Activated naive CD8-positive, alpha-beta T cell treated with anti-CD3 and anti-CD28 coated beads, Interleukin-2, amount 10 ng/mL, durations not matched to agents 7 days and 5 days (primary cell): ENCODE results near the gene PCCA. TPM values are rescaled to one million over a fixed set of nuclear protein-coding genes. Genes with fewer than 3 reads are reported as not detected.
A peak's percentile ranks its signal among the peaks of the same experiment; 100 is the strongest.

Experiments used
- ATAC-seq: fragments of 150-1000 bp; cut with Tn5 transposase; one replicate; pipeline ENCODE4 v1.10.0; 2021; ENCODE audit warnings: low read depth, moderate library complexity
- POLR2A ChIA-PET: fragments of 350-600 bp; sonication (Branson Sonifier 250); formaldehyde crosslinking; loops from one replicate; lab custom pipeline; 2021; ENCODE audit warnings: antibody characterized with exemption; lab: Charles Lee
- DNase-seq: peaks from one replicate; pipeline ENCODE4 v3.0.0; 2021
- H3K27ac Mint-ChIP-seq: one replicate; pipeline ENCODE4 v1.8.0; 2022; ENCODE audit warnings: mild to moderate bottlenecking, mixed read lengths
- H3K27me3 Mint-ChIP-seq: one replicate; pipeline ENCODE4 v1.8.0; 2022; ENCODE audit warnings: mild to moderate bottlenecking, moderate library complexity, mixed read lengths
- H3K36me3 Mint-ChIP-seq: one replicate; pipeline ENCODE4 v1.8.0; 2021; ENCODE audit warnings: mild to moderate bottlenecking, mixed read lengths
- H3K4me1 Mint-ChIP-seq: one replicate; pipeline ENCODE4 v1.8.0; 2021; ENCODE audit warnings: mixed read lengths
- H3K4me3 Mint-ChIP-seq: one replicate; pipeline ENCODE4 v1.8.0; 2022; ENCODE audit warnings: mild to moderate bottlenecking, moderate library complexity, mixed read lengths
- H3K9me3 Mint-ChIP-seq: one replicate; pipeline ENCODE4 v1.8.0; 2021; ENCODE audit warnings: mixed read lengths
- total RNA-seq, 2 experiments: library from RNA; stranded (reverse); gene quantifications; one replicate each; pipeline ENCODE4 v1.2.3, GENCODE V29; 2021

PCCA gene
- total RNA-seq, 2 experiments from 2014 or later: 14.5 to 16.5 TPM

DNA sequence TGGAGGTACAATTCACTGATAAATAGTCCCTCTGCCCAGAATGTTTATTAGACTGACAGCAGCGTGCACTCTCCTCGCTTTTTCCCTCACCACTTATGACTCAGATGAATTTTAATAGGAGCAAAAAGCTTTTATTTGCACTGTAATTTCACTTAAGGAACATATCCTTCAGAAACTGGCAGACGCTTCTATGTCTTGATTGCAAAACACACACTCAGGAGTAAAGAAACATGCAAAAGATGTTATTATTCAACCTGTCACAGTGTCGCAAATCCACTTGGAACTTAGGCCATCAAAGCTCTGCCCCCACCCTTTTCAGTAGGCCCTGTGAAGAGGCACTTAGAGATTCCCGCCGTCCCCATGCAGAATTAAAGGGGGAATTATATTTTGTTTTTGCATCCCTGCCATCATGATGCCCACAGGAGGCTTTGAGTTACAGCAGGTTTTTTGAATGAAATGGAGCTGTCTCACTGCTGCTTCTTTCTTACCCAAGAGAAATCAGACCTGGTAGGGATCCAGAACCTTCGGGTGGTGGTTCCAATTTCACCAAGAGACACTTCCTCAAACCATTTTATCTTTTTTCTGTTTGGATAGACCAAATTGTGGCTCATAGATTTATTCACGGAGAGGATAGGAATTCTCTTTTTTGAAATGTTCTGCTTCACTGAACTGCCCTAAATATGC is 425.2 kb downstream of the PCCA start:
- no peaks in the 10 kb centered on the region for H3K9me3 Mint-ChIP-seq
- H3K27ac Mint-ChIP-seq: no peak overlapping the region
- ATAC-seq: no peak
- no peaks in the 10 kb centered on the region for H3K36me3 Mint-ChIP-seq
- peaks cover 3% of the 10 kb centered on the region for H3K4me1 Mint-ChIP-seq
- DNase-seq: no peak
- H3K4me3 Mint-ChIP-seq: no peak overlapping the region
- POLR2A ChIA-PET: no interaction called here
- peaks cover 2% of the 10 kb centered on the region for H3K27me3 Mint-ChIP-seq

DNA sequence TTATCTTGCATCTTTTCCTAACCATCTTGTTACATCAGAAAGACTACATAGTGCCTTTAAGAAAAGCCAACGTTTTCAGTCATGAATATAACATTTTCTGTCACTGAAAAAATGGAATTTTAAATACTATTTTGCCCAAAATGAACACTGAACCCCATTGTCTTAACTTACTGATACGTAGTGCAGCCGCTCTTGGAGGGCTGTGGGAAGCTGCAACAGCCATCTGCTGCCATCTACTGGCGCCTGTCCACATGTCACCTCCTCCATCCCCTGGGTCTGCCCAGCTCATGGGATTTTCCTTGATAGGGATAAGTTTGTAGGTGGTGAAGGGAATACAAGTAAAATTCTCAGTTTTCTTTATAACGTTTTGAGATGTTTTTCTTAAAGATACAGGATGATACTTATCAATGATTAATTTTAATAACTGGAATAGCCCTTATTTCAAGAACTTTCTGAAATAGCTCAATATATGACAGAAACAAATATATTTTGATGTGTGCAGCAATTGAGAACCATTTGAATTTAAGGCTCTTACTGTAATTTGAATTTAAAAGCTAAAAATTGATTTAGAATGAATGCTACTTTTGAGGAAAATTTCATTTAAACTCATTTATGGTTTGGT is 426.0 kb downstream of the PCCA start:
- H3K4me3 Mint-ChIP-seq: no peak overlapping the region
- no peaks in the 10 kb centered on the region for H3K9me3 Mint-ChIP-seq
- H3K27ac Mint-ChIP-seq: no peak overlapping the region
- DNase-seq (peak; percentile 74), ATAC-seq (peak; percentile 93)
- POLR2A ChIA-PET: no interaction called here
- H3K27me3 Mint-ChIP-seq: no peaks in the 10 kb centered on the region
- H3K36me3 Mint-ChIP-seq: no peaks in the 10 kb centered on the region
- peaks cover 3% of the 10 kb centered on the region for H3K4me1 Mint-ChIP-seq

DNA sequence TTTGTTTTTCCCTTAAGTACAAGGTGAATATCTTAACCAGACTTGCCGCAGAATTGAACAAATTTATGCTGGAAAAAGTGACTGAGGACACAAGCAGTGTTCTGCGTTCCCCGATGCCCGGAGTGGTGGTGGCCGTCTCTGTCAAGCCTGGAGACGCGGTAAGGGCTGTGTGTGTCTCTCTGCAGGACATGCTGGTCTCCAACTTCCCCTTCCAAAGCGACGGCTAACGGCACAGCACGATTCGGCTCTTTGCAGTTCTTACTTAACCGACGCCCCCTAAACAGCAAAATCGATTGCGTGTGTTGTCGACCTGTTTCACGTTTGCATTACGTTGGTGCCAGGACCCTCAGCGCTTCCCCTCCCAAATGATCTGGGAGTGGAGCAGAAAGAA is 426.5 kb downstream of the PCCA start:
- DNase-seq (no peak), ATAC-seq (no peak)
- H3K4me1 Mint-ChIP-seq: peaks cover 3% of the 10 kb centered on the region
- no peaks in the 10 kb centered on the region for H3K27me3 Mint-ChIP-seq
- no peaks in the 10 kb centered on the region for H3K9me3 Mint-ChIP-seq
- POLR2A ChIA-PET: no interaction called here
- H3K36me3 Mint-ChIP-seq: no peaks in the 10 kb centered on the region
- no peak overlapping the region for H3K4me3 Mint-ChIP-seq
- no peak overlapping the region for H3K27ac Mint-ChIP-seq

DNA sequence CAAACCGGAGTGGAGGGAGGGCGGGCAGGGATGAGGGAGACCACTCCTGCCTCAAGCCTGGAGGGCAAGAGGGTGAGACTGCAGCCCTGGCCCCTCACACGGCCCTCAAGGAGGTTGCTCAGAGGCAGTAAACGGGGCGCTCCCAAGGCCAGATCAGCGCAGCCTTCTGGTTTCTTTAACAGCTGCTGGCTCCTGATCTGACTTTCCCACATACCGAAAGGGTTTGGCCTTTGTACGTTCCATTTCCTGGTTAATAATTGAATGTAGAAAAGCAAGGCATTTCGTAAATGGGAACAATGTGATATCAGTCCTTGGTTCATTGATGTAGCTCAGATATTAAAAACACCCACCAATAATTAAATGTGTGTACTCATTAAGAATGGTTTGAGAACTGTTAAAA is 428.2 kb downstream of the PCCA start:
- Mint-ChIP-seq H3K36me3 (no peaks in the 10 kb centered on the region), H3K4me1 (peaks cover 8% of the 10 kb centered on the region), H3K9me3 (no peaks in the 10 kb centered on the region), H3K4me3 (no peak overlapping the region), H3K27ac (no peak overlapping the region), H3K27me3 (no peaks in the 10 kb centered on the region)
- DNase-seq: no peak
- no peak for ATAC-seq
- POLR2A ChIA-PET: interaction anchor here (0.7 kb wide), 1 partner anchor 381 kb away, joined by 3 read pairs; no protein-coding TSS in a partner anchor

DNA sequence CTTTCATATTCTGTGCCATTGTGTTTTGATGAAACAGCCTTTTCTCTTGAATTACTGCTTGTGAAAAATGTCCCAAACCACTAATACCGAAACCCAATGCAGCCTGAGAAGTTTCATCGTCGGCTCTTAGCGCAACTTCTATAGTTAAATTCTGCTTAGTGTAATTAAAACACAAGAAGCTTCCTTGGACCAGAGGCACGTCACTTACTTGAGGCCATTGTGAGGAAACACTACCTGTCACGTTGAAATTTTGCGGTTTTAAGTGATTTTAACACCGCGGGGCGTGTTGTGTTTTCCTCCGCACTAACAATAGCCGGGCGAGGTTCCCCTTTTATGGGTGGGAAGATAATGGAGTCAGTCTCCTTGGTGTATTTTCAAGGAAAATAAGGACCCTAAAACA is 428.8 kb downstream of the PCCA start:
- H3K9me3 Mint-ChIP-seq: no peaks in the 10 kb centered on the region
- POLR2A ChIA-PET: no interaction called here
- no peak overlapping the region for H3K27ac Mint-ChIP-seq

DNA sequence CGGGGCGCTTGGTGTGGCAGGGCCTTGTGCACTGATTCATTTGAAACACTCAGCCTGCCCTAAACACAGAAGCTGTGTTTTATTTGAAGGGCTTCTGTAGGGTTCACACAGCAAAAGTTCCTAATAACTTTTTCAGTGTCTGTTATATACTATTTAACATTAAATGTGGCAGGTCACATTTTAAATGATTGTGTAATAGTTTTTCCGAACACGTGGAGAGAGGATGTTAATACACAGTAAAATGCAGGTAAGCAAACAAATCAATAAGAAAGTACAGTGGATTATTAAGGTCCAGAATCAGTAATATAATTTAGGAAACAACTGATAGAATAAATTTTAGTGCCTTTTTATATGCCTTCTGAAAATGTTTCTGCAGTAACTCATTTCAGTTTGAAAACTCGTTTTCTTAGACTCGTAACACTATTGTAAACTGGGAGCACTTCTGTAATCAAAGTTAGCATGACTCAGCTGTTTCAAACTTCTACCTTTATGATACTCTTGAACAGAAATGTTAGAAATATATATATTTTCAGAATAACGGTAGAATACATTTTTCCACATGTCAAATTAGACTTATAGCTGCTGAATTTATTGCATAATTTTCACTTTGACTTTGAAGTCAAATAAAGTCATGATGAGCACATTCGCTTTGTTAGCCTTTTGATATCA is 429.6 kb downstream of the PCCA start:
- Mint-ChIP-seq H3K9me3 (no peaks in the 10 kb centered on the region), H3K27ac (no peak overlapping the region), H3K27me3 (no peaks in the 10 kb centered on the region), H3K36me3 (no peaks in the 10 kb centered on the region), H3K4me3 (no peak overlapping the region), H3K4me1 (peaks cover 8% of the 10 kb centered on the region)
- no peak for DNase-seq
- POLR2A ChIA-PET: no interaction called here
- ATAC-seq: no peak

More for the DNA sequence above, 428.8 kb downstream of the PCCA start:
- H3K4me1 Mint-ChIP-seq: peaks cover 8% of the 10 kb centered on the region
- no peaks in the 10 kb centered on the region for H3K27me3 Mint-ChIP-seq
- ATAC-seq (no peak), DNase-seq (no peak)
- H3K4me3 Mint-ChIP-seq: no peak overlapping the region
- H3K36me3 Mint-ChIP-seq: no peaks in the 10 kb centered on the region

DNA sequence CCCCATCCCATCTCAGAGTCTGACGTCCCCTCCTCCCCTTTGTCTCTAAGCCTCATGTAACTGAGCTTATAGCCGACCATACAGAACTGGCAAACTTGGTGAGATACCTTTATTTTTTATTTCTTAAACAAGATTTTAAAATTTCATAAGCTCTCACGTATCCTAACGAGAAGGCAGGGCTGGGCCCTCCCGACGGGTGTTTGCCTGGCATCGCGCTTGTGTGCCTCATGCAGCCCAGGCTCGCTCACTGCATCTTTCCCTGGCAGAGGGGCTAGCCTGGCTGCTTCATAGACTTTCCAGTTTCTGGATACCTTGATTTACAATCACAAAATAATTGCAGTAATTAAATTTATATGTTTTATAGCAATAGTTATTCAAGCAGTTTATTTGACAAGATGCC is 430.7 kb downstream of the PCCA start:
- Mint-ChIP-seq H3K9me3 (no peaks in the 10 kb centered on the region), H3K4me3 (no peak overlapping the region), H3K27ac (no peak overlapping the region), H3K36me3 (no peaks in the 10 kb centered on the region), H3K27me3 (no peaks in the 10 kb centered on the region), H3K4me1 (peaks cover 6% of the 10 kb centered on the region)
- no peak for DNase-seq
- POLR2A ChIA-PET: no interaction called here
- ATAC-seq: no peak

DNA sequence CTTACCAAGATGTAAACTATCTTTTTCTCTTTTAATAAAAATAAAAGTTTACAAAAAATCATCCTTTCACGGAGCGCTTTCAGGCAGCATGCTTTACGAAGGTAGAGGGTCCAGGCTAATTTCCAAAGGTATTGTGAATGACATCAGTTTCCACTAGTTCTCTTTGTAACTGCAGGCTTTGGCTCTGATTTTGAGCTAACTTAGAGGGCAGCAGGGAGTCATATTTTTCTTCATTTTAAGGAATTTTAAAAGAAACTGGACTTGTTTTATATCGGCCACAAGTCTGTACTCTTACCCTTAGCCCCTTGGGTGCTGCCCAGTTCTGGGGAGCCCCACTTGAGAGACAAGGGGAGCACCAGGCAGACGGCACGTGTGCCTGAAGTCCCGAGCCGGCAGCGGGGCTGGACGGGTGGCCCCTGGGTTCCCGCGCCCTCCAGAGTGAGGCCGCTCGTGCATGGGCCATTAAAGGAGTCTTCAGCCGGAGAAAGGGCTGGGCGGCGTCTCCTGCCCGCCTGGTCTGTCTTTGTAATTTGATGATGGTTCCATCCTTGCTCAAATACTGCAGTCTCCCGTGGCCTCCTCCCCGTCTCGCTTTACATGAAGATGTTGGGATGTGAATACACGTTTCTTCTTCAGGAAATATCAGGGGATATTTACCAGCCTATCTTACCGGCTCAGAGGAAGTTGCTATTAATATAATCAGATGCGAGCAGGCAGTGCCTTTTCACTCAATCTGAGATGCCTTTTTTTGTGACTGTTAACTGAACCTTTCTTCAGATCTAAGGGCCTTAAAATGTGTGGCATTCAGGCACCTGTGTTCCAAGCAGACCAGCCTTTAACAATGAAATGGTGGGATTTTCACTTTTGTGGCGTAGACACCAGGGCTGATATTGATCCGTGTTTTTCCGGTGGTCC is 432.3 kb downstream of the PCCA start:
- POLR2A ChIA-PET: no interaction called here
- no peak for ATAC-seq
- H3K4me3 Mint-ChIP-seq: peak overlapping the region; percentile 71
- no peaks in the 10 kb centered on the region for H3K27me3 Mint-ChIP-seq
- no peak for DNase-seq
- no peak overlapping the region for H3K27ac Mint-ChIP-seq
- H3K4me1 Mint-ChIP-seq: peaks cover 6% of the 10 kb centered on the region
- H3K9me3 Mint-ChIP-seq: no peaks in the 10 kb centered on the region
- H3K36me3 Mint-ChIP-seq: no peaks in the 10 kb centered on the region

DNA sequence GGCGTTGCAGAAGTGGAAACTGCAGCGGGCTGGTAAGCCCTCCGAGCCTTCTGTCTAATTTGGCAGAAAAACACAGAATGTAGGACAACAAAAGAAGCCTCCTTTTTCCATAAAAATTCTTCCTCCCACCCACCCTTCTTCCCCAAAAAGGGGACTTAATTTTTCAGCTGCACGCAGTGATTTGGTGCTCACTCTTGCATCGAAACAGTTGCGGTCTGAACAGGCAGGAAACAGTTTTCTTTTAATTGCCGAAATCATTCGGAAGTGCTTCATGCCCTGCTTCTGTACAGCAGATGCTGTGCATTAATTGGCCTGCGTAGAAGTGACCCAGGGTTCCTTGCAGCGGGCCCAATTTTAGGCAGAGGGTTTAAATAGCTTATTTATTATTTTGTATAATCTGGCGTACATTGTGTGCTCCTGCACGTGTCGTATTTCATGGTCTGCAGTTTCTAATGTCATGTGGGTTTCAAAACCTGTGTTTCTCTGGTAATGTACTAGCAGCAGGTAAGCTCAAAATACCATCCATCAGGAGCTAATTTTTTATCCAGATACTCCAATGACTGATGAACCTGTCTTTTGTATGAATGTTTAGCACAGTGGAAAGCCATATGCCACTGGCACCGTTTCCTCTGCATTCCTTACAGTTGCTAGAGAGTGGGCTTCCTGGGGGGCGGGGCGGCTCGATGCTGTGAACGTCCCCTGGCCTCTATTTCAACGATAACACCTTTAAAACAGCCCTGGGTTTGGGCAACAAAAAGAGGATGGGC is 433.1 kb downstream of the PCCA start:
- H3K9me3 Mint-ChIP-seq: no peaks in the 10 kb centered on the region
- DNase-seq: no peak
- POLR2A ChIA-PET: no interaction called here
- peak overlapping the region; percentile 22 for H3K4me3 Mint-ChIP-seq
- no peaks in the 10 kb centered on the region for H3K27me3 Mint-ChIP-seq
- H3K27ac Mint-ChIP-seq: no peak overlapping the region
- peak; percentile 63 for ATAC-seq
- no peaks in the 10 kb centered on the region for H3K36me3 Mint-ChIP-seq
- peaks cover 6% of the 10 kb centered on the region for H3K4me1 Mint-ChIP-seq

DNA sequence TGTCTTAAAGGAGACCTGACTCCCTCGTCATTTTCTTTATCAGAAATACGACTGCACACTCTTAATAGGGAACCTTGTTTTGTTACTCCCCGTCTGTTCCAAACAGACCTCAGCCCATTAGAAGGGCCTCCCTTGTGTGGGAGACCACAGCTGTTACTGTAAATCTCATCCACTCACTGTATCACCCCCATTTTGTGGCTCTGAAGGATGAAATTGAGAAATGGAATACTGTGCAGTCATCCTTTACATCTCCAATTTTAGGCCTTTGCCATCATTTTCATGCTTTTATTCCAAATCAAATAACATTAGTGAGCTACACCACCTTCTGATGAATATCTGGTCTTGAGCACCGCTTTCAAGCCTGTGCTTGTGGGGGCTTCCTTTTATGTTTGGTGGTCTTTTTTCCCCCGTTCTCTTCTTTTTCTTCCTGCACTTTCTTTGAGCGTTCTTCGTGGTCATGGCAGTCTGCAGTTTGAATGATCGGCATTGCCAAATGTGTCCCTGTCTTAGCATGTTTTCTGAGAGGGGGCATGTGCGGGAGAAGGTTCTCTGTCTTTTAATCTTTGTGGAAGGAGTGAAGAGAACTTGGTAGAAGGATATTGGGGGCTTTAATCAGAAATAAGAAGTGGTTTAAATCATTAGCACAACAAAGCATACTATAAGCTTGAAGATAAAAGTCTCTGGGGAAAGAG is 433.9 kb downstream of the PCCA start:
- H3K27ac Mint-ChIP-seq: no peak overlapping the region
- no peak overlapping the region for H3K4me3 Mint-ChIP-seq
- no peaks in the 10 kb centered on the region for H3K36me3 Mint-ChIP-seq
- H3K4me1 Mint-ChIP-seq: peaks cover 6% of the 10 kb centered on the region
- no peak for ATAC-seq
- no peaks in the 10 kb centered on the region for H3K27me3 Mint-ChIP-seq
- H3K9me3 Mint-ChIP-seq: no peaks in the 10 kb centered on the region
- DNase-seq: no peak
- POLR2A ChIA-PET: no interaction called here

DNA sequence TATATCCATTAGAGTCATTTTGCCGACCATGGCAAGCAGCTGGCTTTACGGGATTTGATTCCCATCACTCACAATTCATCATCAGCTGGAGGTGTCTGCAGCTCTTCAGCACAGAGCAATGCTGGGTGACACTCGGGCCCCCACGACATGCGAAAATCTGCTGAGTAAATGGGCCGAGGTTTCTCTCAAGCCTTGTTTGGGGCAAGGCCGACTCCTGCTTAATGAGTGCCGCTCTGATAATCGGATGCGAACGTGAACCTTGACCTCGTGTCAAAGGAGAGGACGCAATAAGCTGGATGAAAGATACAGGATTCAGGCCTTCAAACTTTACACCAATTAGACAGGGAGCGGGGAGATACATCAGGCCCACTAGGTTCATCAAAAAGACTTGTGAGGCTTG is 434.5 kb downstream of the PCCA start:
- Mint-ChIP-seq H3K27ac (no peak overlapping the region), H3K4me1 (peaks cover 4% of the 10 kb centered on the region), H3K9me3 (no peaks in the 10 kb centered on the region), H3K4me3 (no peak overlapping the region), H3K27me3 (no peaks in the 10 kb centered on the region), H3K36me3 (no peaks in the 10 kb centered on the region)
- DNase-seq: no peak
- POLR2A ChIA-PET: no interaction called here
- no peak for ATAC-seq

DNA sequence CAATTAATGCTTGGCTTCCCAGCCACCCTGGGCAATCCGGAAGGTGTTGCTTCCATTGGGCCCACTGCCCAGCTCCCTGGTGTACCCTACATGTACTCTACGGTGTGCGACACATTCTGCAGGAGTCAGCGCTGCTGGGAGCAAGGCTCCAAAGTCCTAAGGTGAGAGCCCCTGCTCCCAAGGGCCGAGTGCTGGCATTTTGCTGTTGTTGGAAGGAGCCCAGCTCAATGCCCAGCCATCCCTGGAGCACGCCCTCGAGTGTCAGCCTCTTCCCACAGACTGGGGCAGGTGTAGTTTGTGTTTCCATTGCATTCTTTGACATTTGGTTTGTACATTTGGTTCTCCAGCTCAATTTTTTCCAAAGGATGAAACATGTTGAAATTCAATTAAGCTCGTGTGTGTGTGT is 435.1 kb downstream of the PCCA start:
- POLR2A ChIA-PET: no interaction called here
- DNase-seq (no peak), ATAC-seq (no peak)
- Mint-ChIP-seq H3K4me3 (no peak overlapping the region), H3K4me1 (peaks cover 4% of the 10 kb centered on the region), H3K9me3 (no peaks in the 10 kb centered on the region), H3K27ac (no peak overlapping the region), H3K36me3 (no peaks in the 10 kb centered on the region), H3K27me3 (no peaks in the 10 kb centered on the region)
